ENCODE data around the gene SLC49A3.

Gene SLC49A3

DNA sequence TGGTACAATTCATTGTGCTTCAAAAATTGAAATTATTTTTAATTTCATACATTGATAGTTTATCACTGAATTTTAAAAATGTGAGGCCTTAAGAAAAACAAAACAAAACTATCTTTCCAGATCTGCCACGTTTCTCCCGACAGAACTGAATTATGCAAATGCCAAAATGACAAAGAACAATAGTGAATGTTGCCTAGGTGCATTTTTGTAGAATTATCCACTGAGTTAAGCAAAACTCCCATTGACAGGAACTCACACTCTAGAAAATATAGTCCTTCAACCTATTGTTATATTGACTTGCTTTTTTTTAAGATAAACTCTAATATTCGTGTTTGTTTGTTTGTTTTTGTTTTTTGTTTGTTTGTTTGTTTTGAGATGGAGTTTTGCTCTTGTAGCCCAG is 23.1 kb upstream of the SLC49A3 start:
- H3K4me3 ChIP-seq (ENCODE audit: low read depth, low read length): no peak overlapping the region
- TF ChIP-seq, protein P1, sequence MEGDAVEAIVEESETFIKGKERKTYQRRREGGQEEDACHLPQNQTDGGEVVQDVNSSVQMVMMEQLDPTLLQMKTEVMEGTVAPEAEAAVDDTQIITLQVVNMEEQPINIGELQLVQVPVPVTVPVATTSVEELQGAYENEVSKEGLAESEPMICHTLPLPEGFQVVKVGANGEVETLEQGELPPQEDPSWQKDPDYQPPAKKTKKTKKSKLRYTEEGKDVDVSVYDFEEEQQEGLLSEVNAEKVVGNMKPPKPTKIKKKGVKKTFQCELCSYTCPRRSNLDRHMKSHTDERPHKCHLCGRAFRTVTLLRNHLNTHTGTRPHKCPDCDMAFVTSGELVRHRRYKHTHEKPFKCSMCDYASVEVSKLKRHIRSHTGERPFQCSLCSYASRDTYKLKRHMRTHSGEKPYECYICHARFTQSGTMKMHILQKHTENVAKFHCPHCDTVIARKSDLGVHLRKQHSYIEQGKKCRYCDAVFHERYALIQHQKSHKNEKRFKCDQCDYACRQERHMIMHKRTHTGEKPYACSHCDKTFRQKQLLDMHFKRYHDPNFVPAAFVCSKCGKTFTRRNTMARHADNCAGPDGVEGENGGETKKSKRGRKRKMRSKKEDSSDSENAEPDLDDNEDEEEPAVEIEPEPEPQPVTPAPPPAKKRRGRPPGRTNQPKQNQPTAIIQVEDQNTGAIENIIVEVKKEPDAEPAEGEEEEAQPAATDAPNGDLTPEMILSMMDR (IDR thresholded peaks at IDR 0.05; ENCODE audit: borderline replicate concordance, insufficient read depth, low read depth, low read length): no peak

DNA sequence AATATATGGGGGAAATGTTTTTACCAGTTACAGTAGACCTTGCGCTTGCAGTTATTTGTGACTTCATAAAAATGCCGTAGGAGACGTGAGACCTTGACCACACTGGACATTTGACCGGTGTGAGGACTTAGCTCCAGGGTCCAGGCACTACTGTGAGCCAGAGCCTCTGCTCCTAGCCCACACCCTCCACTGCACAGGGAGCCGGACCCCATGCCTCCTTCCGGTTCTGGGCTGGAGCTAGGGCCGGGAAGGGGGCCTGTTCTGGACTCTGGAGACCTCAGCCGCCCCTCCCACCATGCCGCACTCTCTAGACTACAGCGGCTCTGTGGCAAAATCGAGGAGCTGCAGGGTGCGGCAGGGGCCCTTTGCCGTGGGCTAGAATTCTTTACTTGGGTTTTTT is 22.0 kb upstream of the SLC49A3 start:
- TF ChIP-seq, protein P1 (IDR thresholded peaks at IDR 0.05; ENCODE audit: borderline replicate concordance, insufficient read depth, low read depth, low read length): no peak
- no peak overlapping the region for H3K4me3 ChIP-seq (ENCODE audit: low read depth, low read length)

DNA sequence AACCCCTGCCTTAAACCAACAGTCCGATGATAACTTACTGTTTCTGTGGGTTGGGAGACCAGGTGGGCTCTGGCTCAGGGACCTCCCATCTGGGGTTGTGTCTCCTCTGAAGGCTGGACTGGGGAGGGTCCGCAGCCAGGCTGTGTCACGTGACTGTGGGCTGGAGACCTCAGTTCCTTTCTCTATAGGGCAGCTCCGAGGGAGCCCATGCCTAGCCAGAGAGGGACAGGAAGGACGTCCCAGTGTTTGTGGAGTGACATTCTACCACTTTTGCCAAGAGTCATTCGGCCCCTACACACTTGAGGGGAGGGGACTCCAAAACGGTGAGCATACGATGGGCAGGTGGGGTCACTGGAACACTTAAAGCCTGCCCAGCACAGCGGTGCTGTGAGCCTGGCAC is 21.2 kb upstream of the SLC49A3 start:
- TF ChIP-seq, protein P1 (IDR thresholded peaks at IDR 0.05; ENCODE audit: borderline replicate concordance, insufficient read depth, low read depth, low read length): no peak

DNA sequence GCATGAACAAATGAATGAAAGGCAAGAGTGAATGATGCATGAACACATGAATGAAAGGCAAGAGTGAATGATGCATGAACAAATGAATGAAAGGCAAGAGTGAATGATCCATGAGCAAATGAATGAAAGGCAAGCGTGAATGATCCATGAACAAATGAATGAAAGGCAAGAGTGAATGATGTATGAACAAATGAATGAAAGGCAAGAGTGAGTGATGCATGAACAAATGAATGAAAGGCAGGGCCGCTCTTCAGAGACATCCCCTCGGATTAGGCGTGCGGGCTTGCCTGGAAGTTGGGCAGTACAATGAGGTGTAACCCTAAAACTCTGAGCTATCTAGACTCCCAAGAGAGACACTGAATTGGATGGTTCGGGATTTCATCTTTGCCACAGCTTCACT is 20.4 kb upstream of the SLC49A3 start:
- TF ChIP-seq, protein P1 (IDR thresholded peaks at IDR 0.05; ENCODE audit: borderline replicate concordance, insufficient read depth, low read depth, low read length): no peak

More for the DNA sequence above, 21.2 kb upstream of the SLC49A3 start:
- H3K4me3 ChIP-seq (ENCODE audit: low read depth, low read length): no peak overlapping the region

DNA sequence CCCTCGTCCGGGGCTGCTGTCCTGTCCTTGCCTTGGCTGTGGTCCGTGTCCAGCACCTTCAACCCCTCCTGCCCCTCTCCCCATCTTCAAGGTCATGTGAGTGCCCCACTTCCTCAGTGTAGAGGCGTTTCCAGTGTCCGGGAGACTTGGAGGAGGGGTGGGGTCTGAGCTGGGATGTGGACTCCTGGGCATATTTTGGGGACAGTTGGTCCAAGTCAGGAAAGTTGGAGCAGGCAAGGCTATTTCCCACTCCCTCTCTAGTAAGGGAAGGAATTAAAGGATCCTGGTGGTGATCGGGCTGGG is 19.6 kb upstream of the SLC49A3 start:
- TF ChIP-seq, protein P1 (IDR thresholded peaks at IDR 0.05; ENCODE audit: borderline replicate concordance, insufficient read depth, low read depth, low read length): no peak
- H3K4me3 ChIP-seq (ENCODE audit: low read depth, low read length): no peak overlapping the region

More for the DNA sequence above, 20.4 kb upstream of the SLC49A3 start:
- no peak overlapping the region for H3K4me3 ChIP-seq (ENCODE audit: low read depth, low read length)

DNA sequence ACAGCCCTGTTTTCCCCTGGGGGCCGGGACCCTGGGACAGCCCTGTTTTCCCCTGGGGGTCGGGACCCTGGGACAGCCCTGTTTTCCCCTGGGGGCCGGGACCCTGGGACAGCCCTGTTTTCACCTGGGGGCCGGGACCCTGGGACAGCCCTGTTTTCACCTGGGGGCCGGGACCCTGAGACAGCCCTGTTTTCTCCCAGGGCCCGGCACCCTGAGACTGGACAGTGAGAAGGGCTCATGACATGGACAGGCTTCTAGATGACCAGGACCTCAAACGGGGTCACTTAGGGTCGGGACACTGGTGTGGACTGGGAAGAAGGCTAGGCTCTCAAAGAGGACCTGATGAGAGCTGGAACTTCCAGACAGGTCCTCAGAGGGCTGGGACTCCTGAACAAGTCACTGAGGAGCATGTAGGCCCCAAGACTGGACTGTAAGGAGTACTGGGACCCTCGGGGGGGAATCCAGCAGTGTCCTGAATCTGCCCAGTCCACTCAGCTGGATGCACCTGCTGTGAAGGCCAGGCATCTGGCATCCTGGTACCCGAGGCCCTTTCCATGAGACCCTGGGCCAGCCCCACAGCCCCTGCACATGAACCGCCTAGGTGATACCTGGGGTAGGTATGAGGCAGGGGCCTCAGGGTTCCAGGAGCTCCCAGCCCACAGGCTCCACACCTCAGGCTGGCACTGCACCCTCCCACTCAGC is 19.1 kb upstream of the SLC49A3 start:
- H3K4me3 ChIP-seq (ENCODE audit: low read depth, low read length): no peak overlapping the region
- TF ChIP-seq, protein P1 (IDR thresholded peaks at IDR 0.05; ENCODE audit: borderline replicate concordance, insufficient read depth, low read depth, low read length): no peak

DNA sequence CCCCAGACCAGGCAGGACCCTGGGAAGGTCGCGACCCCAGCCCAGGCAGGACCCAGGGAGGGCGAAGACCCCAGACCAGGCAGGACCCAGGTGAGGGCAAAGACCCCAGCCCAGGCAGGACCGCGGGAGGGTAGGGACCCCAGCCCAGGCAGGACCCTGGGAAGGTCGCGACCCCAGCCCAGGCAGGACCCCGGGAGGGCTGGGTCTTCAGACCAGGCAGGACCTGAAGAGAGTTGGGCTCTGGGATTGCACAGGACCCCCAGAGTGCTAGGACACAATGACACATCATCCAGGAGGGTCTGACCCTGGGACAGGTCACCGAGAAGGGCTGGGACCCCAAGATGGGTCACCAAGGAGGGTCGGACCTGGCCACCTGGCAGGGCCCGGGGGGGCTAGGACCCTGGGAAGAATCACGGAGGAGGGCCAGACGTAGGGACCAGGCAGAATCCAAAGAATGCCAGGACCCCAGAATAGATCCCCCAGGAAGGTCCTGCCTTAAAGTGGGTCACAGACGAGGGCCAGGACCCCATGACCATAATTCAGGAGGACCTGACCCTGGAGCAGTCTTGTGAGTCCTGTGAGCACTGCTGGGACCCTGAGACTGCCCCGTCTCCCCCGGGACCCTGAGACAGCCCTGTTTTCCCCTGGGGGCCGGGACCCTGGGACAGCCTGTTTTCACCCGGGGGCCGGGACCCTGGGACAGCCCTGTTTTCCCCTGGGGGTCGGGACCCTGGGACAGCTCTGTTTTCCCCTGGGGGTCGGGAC is 18.1 kb upstream of the SLC49A3 start:
- peak overlapping the region; percentile 88 for H3K4me3 ChIP-seq (ENCODE audit: low read depth, low read length)
- TF ChIP-seq, protein P1 (IDR thresholded peaks at IDR 0.05; ENCODE audit: borderline replicate concordance, insufficient read depth, low read depth, low read length): no peak

DNA sequence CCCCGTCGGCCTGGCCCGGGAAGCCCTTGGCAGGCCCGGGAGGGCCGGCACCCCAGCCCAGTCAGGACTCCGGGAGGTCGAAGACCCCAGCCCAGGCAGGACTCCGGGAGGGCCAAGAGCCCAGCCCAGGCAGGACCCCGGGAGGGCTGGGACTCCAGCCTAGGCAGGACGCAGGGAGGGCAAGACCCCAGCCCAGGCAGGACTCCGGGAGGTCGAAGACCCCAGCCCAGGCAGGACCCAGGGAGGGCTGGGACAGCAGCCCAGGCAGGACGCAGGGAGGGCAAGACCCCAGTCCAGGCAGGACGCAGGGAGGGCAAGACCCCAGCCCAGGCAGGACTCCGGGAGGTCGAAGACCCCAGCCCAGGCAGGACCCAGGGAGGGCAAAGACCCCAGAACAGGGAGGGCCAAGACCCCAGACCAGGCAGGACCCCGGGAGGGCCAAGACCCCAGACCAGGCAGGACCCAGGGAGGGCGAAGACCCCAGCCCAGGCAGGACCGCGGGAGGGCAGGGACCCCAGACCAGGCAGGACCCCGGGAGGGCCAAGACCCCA is 17.2 kb upstream of the SLC49A3 start:
- peak overlapping the region; percentile 88 for H3K4me3 ChIP-seq (ENCODE audit: low read depth, low read length)

Data from GM12875 (cell line).